Ammon's horn (tissue), 1 donor: Measurements from ENCODE around the gene AP4S1.
"Not testable (repeated sequence)": the region's sequence is repeated elsewhere in the genome, so short reads cannot be mapped to it uniquely, and the experiment has no call there.

Experiments
- DNase-seq: peaks from one replicate; pipeline ENCODE4 v3.0.0-alpha.2; 2016; ENCODE audit warnings: low spot score

AP4S1 gene

DNA sequence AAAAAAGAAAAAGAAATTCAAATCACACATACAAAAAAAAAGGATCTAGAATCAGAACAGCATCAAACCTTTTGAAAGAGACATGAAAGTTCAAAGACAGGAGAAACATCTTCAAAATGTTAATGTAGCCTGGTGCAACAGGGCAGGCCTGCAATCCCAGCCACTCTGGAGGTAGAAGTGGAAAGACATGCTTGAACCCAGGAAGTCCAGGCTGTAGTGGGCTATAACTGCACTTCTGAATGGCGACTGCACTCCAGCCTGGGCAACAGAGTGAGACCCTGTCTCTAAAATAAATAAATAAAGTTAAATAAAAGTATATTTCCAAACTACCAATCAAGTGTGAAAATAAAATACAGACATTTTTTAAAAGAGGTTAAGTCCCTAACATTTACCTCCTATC lies 18.7 kb upstream of the AP4S1 start:
- no peak for DNase-seq

DNA sequence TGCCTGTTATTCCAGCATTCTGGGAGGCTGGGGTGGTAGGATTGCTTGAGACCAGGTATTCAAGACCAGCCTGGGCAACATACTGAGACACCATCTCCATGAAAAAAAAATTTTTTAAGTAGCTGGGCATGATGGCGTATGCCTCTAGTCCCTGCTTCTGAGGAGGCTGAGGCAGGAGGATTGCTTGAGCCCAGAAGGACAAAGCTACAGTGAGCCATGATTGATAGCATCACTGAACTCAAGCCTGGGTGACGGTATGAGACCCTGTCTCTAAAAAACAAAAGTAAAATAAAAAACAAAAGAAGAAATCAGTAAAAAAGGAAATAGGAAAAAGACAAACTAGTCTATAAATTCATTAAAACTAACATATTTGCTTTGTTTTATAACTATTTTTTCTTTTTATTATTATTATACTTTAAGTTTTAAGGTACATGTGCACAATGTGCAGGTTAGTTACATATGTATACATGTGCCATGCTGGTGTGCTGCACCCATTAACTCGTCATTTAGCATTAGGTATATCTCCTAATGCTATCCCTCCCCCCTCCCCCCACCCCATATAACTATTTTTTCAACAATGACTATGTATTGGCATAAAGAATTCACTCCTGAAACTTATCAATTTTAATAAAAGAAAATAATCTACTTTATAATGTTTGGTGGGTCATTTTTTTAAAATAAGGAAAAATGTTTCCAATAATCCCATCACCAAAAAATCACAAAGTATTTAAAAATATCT lies 15.4 kb upstream of the AP4S1 start:
- DNase-seq = no peak

DNA sequence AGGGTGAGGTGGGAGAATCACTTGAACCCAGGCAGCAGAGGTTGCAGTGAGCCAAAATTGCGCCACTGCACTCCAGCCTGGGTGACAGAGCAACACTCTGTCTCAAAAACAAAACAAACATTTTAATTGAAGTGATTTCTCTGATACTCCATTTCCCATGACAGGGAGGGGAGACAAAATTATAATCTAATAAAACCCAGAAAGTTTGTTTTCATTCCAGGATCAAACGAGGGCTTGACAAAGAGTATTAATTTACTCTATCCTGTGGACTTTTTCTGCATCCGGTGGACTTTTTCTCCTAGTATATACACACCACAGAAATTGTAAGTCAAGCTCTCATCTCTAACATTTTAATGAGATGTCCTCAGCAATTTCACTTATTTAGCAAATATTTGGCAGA lies 14.5 kb upstream of the AP4S1 start:
- DNase-seq = no peak

DNA sequence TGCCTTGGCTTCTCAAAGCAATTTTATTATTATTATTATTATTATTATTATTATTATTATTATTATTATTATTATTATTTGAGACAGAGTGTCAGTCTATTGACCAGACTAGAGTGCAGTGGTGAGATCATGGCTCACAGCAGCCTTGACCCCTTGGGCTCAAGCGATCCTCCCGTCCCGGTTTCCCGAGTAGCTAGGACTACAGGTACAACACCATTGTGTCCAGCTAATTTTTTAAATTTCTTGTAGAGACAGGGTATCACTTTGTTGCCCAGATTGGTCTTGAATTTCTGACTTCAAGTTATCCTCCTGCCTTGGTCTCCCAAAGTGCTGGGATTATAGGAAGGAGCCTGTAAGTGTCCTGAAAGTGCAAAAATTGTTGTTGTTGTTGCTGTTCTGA lies 11.6 kb upstream of the AP4S1 start:
- no peak for DNase-seq

DNA sequence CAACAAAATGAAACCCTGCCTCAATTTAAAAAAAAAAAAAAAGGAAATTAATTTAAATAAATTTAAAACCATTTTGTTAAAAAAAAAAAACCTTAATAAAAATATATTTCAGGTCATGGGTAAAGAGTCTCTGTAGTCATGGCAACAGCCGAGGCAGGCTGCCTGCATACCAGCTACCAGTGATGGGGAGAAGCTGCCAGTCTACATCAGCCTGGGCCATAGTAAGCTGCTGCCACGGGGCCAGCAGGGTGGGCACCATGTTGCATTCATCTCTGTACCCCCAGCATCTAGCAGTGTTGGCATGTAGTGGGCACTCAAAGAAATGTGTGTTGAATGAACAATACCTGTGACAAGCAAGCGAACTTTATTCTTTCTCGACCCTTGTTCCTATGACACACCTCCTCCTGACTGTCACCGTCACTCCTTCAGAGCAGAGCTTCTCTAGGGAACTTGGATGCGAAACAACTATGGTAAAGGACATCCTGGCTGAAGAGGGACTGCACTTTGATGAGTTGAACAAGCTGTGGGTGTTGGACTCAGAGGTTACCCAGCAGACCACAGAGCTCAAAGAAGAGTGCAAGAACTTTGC lies 7.3 kb upstream of the AP4S1 start:
- DNase-seq = peak; percentile 15

DNA sequence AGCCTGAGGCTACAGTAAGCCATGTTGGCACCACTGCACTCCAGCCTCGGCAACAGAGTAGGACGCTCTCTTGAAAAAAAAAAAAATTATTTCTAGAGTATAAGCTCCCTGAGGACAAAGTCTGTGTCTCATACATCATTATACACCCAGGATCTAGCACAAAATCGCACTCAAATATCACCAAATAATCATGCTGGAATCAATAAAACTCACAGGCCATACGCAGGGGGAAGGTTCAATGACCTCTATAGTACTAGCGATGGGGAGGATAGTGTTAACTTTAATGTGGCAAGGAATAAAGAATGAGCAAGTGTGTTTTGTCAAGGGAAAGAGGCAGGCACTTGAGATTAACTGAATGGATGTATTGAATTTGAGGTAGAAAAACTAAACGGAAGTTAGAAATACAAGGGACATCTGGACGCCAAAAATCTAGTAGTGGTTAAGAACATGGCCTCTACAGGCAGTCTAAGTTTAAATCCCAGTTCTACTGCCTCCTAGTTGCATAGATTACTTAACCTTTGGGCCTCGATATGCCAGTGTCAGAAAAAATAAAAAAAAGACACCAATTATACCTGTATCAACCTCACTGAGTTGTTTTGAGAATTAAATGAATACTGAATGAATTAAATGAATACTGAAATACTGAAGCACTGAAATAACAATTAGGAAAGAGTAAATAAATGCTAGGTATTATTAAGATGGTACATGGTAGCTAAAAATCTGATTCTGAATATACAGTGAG lies 4.4 kb upstream of the AP4S1 start:
- no peak for DNase-seq

DNA sequence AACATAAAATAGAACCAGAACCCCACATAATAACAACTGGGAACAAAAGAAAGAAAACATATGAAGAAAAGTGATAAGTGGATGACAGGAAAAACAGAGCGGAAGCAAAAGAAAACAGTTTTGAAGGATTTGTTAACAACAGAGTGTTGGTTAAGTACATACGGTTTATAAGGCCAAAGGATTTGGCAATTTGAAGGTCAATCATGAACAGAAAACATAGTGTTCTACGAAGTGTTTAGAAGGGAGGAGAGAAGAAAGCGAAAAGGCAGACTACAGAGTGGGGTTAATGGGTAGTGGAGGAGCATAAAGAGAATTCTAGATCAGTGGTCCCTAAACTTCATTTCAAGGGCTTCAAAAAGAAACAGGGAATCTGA lies 3.9 kb upstream of the AP4S1 start:
- DNase-seq = no peak

DNA sequence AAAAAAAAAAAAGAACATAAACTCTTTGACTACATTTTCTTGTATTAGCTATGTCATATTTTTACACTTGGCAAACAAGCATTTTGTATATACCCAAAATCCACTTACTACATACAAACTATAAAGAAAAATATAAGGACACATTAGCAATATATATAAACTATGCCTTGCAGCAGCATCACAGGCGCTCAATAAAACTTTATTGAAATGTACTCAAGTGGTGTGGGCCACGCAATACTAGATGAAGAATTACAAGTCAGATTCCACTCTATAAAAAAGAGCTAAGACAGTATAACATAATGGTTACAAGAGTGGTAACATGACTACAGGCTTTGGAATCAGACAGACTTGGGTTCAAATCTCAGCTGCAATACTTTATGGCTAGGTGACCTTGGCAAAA lies 3.1 kb upstream of the AP4S1 start:
- no peak for DNase-seq

DNA sequence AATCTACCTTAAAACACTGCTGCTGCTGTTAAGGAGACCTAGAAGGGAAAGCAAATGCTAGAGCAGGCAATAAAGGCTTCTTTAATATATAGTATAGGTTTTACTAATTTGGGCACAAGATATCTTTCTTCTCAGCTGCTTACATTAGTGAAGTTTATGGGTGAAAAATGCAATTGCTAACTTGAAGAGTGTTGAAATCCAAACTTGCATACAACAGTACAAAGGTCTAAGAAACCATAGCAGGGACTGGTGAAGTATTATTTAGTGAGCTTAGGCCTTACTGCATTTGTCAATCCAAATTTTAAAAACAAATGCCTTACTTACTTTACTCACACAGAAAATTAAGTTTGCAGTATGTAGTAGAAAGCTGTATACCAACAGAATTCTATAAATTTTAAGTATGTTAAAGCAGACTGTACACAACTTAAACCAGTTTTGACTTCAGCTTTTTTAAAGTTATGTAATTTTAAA lies 1.4 kb upstream of the AP4S1 start:
- DNase-seq = no peak

DNA sequence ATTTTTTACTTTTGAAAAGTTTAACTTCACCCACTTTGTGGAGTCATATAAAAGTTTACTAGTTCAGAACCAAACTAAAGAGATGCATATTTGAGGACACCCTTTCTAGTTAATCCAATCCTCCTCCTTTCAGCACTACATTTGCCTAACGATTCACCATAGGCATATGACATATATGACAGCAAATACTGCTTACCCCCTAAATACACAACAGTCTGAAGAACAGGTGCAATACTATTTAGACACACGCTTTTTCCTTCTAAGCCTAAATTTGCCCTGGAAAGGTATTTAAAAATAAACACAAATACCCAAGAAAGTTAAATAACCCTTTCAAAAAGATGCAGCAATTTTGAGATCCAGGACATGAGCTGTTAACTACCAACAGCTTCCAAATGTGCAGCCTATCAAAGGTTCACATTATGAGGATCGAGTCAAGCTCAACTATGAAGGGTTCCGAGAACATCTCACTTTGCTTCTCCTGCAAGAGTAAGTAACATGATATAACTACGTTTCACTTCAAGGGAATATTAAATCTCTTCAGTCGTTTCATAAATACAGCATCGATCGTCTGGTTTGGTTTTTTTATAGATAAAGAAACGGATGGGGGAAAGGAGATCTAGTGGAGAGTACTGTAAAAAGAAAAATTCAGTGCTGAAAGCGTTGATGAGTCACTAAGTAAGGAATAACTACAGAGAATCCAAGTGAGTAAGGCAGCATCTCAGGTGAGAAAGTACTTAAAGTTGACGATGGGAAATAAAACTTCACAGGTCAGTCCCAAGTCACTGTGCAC lies 677 bp upstream of the AP4S1 start:
- DNase-seq = no peak

DNA sequence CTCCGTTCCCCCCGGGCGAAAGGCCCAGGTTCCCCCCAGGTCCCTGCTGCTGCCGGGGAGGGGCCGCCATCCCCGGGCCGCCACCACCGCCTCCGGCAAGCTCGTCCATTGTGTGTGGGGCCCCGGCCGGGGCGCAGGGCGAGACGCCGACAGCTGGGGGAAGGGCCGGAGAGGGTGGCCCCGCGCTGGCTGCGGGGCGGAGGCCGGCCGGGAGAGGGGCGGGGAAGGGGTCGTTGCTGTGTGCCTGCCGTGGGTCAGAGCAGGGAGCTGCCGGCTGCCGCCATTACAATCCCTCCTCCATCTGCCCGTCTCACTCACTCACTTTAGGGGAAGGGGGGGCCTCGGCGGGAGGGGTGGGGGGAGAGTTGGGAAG lies 614 bp downstream of the AP4S1 start, which contains the start of gene STRN3:
Gene STRN3 (minus strand): TSS at position 303 of the 373 bp plus-strand sequence. CDS start 194 bp downstream, at position 109.
- DNase-seq = no peak

DNA sequence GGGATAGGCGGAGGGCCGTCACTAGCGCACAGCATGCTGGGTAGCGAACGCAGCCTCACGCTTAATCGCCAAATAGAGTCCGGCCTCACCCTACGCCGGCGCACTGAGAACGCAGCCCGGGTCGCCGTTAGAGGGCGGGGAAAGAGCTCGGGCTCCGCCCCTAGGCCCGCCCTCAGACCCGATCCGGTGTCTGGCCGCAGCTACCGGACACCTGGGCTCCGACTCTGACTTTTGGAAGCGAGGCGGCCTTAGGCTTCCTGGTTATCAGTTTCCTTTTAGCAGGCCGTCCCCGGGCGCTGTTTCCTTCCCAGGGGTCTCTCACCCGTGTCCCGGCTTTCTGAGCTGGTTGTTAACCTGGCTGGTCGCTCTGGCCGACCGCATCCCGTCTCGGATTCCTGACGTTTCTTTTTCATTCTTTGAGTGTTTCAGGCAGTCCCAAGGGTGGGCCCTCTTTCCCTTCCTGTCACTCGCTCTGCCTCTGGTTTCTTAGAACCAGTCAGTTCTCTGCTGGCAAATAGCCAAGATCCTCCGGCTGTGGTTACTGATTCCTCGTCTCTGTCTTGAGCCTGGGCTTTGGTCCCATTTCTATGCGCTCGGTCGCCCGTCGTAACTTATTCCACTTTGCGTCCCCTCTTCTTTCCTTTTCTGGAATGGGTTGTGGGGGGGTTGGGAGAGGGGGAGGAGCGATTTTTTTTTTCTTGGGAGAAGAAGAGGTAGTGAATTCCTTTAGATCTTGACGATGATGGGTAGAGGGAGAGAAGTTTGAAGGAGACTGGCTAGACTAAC lies 1.2 kb downstream of the AP4S1 start:
- peak; percentile 99 for DNase-seq

DNA sequence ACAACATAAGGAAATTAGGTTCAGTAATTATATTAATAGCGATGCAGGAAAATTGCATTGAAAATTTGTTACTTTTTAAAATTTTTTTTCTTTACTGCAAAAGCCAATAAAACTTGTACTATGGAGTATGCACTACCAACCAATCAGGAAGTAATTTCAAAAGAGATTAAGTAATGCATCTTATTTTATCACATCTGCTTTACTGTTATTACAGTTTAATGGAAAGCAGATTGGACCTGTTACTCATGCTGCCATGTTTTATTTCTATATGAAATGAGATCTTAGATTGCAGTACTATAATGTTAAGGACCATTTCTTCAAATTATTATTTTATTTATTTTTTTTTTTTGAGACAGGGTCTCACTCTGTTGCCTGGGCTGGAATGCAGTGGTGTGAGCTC lies 2.4 kb downstream of the AP4S1 start:
- DNase-seq = no peak

DNA sequence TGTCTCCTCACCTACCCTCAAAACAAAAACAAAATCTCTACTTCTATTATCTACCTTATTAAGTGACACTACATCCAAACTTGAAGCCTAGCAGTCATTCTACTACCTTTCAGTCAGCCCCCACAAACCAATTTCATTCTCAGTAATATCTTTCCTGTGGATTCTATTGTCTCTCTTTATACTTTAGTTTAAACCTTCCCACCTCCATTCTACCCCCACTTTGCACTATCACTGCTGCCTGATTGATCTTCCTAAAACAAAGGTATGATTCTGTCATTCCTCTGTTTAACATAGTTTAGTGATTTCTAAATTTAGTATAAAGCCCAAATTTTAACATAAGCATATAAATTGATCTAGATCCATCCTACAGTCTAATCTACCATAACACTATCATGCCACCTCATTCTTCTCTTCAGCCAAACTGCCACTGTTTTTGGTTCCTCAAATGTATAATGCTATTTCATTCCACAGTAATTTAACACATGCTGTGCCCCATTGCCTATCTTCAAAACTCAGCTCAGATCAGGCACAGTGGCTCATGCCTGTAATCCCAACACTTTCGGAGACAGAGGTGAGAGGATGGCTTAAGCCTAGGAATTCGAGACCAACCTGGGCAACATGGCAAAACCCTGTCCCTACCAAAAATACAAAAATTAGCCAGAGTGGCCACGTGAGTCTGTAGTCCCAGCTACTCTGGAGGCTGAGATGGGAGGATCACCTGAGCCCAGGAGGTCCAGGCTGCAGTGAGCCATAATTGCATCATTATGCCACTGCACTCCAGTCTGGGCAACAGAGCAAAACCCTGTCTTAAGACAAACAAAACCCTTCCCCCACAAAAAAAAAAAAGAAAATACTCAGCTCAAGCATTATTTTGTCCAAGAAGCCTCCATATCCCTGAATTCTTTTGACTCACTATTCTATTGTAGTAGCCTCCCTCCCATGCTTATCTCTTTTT lies 3.8 kb downstream of the AP4S1 start:
- DNase-seq = no peak

DNA sequence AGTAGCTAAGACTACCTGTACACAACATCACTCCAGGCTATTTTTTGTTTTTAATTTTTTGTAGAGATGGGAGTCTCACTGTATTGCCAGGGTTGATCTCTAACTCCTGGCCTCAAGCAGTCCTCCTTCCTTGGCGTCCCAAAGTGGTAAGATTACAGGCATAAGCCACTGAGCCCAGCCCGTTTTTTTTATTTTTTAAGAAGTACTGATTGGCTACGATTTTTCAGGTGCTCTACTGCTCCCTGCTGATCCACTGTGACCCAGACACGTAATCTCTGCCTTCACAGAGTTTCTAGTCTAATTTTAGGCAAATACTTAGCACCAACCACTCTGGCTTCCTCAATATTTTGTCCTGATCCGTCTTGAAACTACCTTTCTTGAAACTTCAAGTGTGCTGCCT lies 5.0 kb downstream of the AP4S1 start:
- no peak for DNase-seq

DNA sequence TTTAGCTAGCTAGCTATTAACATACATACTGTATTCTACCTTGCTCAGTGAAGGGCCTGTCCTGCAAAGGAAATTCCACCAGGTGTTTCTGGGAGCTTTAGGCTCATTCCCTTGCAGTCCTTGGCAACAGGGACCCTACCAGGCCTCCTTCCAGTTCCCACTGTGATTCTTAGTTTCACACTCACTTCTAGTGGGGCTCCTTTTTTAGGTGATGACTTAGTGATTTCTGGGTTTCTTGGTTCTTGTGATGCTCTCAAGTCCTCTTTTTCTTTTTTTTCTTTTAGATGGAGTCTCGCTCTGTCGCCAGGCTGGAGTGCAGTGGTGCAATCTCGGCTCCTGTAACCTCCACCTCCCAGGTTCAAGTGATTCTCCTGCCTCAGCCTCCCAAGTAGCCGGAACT lies 11.1 kb downstream of the AP4S1 start:
- DNase-seq = no peak

DNA sequence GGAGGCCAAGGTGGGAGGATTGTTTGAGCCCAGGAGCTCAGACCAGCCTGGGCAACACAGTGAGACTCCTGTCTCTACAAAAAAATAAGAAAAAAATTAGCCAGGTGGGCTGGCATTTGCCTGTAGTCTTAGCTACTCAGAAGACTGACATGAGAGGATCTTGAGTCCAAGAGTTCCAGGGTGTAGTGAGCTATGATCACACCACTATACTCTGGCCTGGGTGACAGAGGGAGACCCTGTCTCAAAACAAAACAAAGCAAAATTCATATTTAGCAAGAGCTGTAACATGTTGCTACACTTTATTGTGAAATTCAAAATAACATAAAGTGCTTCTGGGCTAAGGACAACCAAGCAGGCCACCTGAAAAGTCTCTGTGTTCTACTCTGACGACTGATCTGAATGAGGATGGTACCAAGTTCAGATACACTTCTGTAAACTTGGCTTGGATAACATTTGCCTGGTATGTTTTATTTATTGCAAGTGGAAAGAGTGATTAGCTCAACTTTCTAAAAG lies 12.3 kb downstream of the AP4S1 start:
- no peak for DNase-seq

DNA sequence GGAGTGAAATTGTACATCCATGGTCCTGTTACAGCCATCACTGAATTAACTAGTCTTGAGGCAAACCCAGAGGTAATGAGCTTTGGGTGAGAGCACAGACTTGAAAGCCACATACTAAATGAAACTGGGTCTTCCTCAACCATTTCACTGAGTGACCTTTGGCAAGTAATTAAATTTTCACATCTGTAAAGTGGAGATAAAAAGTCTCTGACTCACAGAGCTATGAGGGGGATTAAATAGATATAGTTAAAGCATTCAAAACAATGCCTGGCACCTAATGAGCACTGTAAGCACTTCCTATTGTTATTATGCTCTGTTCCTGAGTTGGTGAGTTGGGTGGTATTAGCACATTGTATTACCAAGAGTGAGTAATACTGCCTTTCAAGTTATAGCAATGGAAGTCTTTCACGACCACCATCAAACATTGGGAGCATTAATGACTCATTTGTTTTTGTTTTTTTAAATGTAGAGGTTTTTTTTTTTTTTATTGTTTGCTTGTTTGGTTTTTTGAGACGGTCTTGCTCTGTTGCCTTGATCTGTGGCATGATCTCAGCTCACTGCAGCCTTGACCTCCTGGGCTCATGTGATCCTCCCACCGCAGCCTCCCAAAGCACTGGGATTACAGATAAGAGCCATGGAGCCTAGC lies 13.2 kb downstream of the AP4S1 start:
- DNase-seq = no peak

DNA sequence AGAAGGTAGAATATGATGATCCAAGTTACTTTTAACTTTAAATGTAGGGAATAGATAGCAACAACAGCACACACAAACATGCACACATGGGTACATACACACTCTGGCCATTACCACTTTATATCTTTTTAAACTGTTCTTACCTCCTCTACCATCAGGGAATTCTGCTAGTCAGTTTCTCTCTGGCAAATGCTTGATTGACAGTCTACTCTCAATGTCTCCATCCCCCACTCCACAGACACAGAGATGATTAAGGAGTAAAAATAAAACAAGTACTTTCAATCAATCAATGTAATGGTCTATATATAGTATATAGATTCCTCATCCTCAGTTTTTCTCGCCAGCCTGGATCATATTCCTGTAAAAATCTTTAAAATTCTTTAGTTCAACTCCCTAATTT lies 16.9 kb downstream of the AP4S1 start:
- DNase-seq = no peak

DNA sequence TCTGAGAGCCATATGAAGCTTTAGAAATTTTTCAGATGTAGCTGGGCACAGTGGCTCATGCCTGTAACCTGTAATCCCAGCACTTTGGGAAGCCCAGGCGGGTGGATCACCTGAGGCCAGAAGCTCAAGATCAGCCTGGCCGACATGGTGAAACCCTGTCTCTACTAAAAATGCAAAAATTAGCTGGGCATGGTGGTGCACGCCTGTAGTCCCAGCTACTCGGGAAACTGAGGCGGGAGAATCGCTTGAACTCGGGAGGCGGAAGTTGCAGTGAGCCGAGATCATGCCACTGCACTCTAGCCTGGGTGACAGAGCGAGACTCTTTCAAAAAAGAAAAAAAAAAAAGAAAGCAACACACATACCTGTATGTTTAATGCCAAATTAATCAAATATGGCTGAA lies 17.4 kb downstream of the AP4S1 start:
- not testable (repeated sequence) for DNase-seq
